HepG2 (cell line): ENCODE results near the gene ZFTA. TPM values are rescaled to one million over a fixed set of nuclear protein-coding genes. Genes with fewer than 3 reads are reported as not detected.

Experiments
- ATAC-seq: fragments of 200-7000 bp; cut with Tn5 transposase; 3 replicates; pipeline ENCODE4 v1.9.1; 2020; ENCODE audit warnings: mild to moderate bottlenecking, moderate library complexity
- BruUV-seq: library from RNA; stranded (reverse); fragments of 400-500 nt; replicated peaks from 2 replicates; lab custom pipeline; 2021; lab: Mats Ljungman, UMichigan
- CTCF ChIA-PET: fragments of 300-600 bp; formaldehyde crosslinking; extraction: SDS; loops from one replicate; lab custom pipeline; 2021; ENCODE audit warnings: low total read pairs, inconsistent platforms, low intra/inter-chr PET ratio; lab: Yijun Ruan, JAX
- POLR2A ChIA-PET: fragments of 350-600 bp; sonication (Branson Sonifier 250); formaldehyde crosslinking; loops from one replicate; lab custom pipeline; 2020; ENCODE audit warnings: antibody characterized with exemption, inconsistent platforms; lab: Yijun Ruan, JAX
- DNase-seq: peaks from one replicate; pipeline ENCODE4 v3.0.0-alpha.2; 2015; ENCODE audit warnings: low spot score
- FAIRE-seq: peaks from 3 replicates; lab custom pipeline; 2011; peaks lifted over from hg19 to GRCh38; lab: Jason Lieb, UNC
- H2AFZ ChIP-seq: one replicate; pipeline ENCODE4 v1.6.1; 2011; ENCODE audit warnings: low read length, inconsistent platforms
- H3K27ac ChIP-seq: fragments of 300-600 bp; 3 replicates; pipeline ENCODE4 v1.8.0; 2011; ENCODE audit warnings: mixed run types, mild to moderate bottlenecking, mixed read lengths, low read length, inconsistent platforms; ENCODE audit not compliant: insufficient read depth; ENCODE audit errors: extremely low read length
- H3K27me3 ChIP-seq, 2 experiments: fragments of 200-600 bp in 1 of 2; 2 replicates in 1 of 2; 3 replicates in 1 of 2; pipeline versions ENCODE4 v1.6.0 to v1.8.0; 2011; ENCODE audit warnings: low read length in 2 of 2, mild to moderate bottlenecking in 2 of 2, moderate library complexity in 2 of 2, inconsistent platforms in 1 of 2; ENCODE audit not compliant: insufficient read depth in 2 of 2, control insufficient read depth in 1 of 2
- H3K36me3 ChIP-seq, 2 experiments: fragments of 200-600 bp in 1 of 2; replicated peaks in 1 of 2; 2 replicates in 1 of 2; 3 replicates in 1 of 2; pipeline versions ENCODE4 v1.5.1 to v1.8.0; 2011; ENCODE audit warnings: low read length in 2 of 2, inconsistent platforms in 1 of 2; ENCODE audit not compliant: insufficient read depth in 2 of 2, control insufficient read depth in 1 of 2
- H3K4me1 ChIP-seq: 2 replicates; pipeline ENCODE4 v1.5.1; 2012; ENCODE audit warnings: low read length, inconsistent platforms; ENCODE audit not compliant: insufficient read depth
- H3K4me2 ChIP-seq: 2 replicates; pipeline ENCODE4 v1.6.0; 2011; ENCODE audit warnings: low read depth, low read length, inconsistent platforms
- H3K4me3 ChIP-seq, 3 experiments: fragments of 200-600 bp in 1 of 3; sonication (generic), shearing (Covaris generic) in 1 of 3; replicated peaks in 1 of 3; 2 replicates each; pipeline ENCODE4 v1.5.1; 2011 to 2016; ENCODE audit warnings: low read length in 3 of 3, inconsistent platforms in 2 of 3, low read depth in 2 of 3, mild to moderate bottlenecking in 2 of 3, control low read depth in 1 of 3, mixed read lengths in 1 of 3; ENCODE audit not compliant: insufficient read depth in 1 of 3
- H3K79me2 ChIP-seq: one replicate; pipeline ENCODE4 v1.6.1; 2011; ENCODE audit warnings: low read length, inconsistent platforms; ENCODE audit not compliant: insufficient read depth
- H3K9ac ChIP-seq: 2 replicates; pipeline ENCODE4 v1.6.0; 2011; ENCODE audit warnings: mild to moderate bottlenecking, low read depth, low read length, inconsistent platforms; ENCODE audit not compliant: insufficient read depth
- H3K9me3 ChIP-seq: 2 replicates; pipeline ENCODE4 v1.5.1; 2012; ENCODE audit warnings: mild to moderate bottlenecking, low read length
- H4K20me1 ChIP-seq: 2 replicates; pipeline ENCODE4 v1.6.0; 2011; ENCODE audit warnings: inconsistent platforms, mild to moderate bottlenecking, low read length, moderate library complexity; ENCODE audit not compliant: insufficient read depth
- EP300 ChIP-seq, 3 experiments: sonication (generic) in 1 of 3; formaldehyde crosslinking in 1 of 3; IDR thresholded peaks; 2 replicates each; pipeline versions ENCODE4 v1.5.1 to v1.6.1; 2011 to 2020; ENCODE audit warnings: low read depth in 2 of 3, low read length in 2 of 3, borderline replicate concordance in 1 of 3, improper control_type of control experiment in 1 of 3, mild to moderate bottlenecking in 1 of 3, missing genetic modification reagents in 1 of 3, moderate library complexity in 1 of 3
- HNF4A ChIP-seq: sonication (generic); formaldehyde crosslinking; IDR thresholded peaks from 2 replicates; pipeline ENCODE4 v1.4.0; 2020; ENCODE audit warnings: missing genetic modification reagents
- RBM22 ChIP-seq: fragments of 200-400 bp; formaldehyde crosslinking; optimal IDR thresholded peaks from 2 replicates; pipeline ENCODE3; 2017; ENCODE audit warnings: mild to moderate bottlenecking, low read length, moderate library complexity
- SALL1 ChIP-seq: sonication (generic); formaldehyde crosslinking; IDR thresholded peaks from 2 replicates; pipeline ENCODE4 v1.8.0; 2022; ENCODE audit warnings: mild to moderate bottlenecking, missing genetic modification reagents
- ZFX ChIP-seq: sonication (generic); formaldehyde crosslinking; IDR thresholded peaks from 2 replicates; pipeline ENCODE4 v1.4.0; 2020; ENCODE audit warnings: mild to moderate bottlenecking, low read depth, missing genetic modification reagents, moderate library complexity
- ZNF382 ChIP-seq: sonication (generic); formaldehyde crosslinking; IDR thresholded peaks from 2 replicates; pipeline ENCODE4 v1.5.0; 2020; ENCODE audit warnings: missing genetic modification reagents, mild to moderate bottlenecking, borderline replicate concordance
- ZNF383 ChIP-seq: sonication (generic); formaldehyde crosslinking; IDR thresholded peaks from 2 replicates; pipeline ENCODE4 v1.4.0; 2020; ENCODE audit warnings: missing genetic modification reagents, mild to moderate bottlenecking, borderline replicate concordance
- ZNF44 ChIP-seq: sonication (generic); formaldehyde crosslinking; IDR thresholded peaks from 2 replicates; pipeline ENCODE4 v1.5.1; 2020; ENCODE audit warnings: mild to moderate bottlenecking, missing genetic modification reagents
- ZNF766 ChIP-seq: sonication (generic); formaldehyde crosslinking; IDR thresholded peaks from 2 replicates; pipeline ENCODE4 v1.5.0; 2020; ENCODE audit warnings: missing genetic modification reagents, borderline replicate concordance
- ZNF777 ChIP-seq: sonication (generic); formaldehyde crosslinking; IDR thresholded peaks from 2 replicates; pipeline ENCODE4 v1.4.0; 2020; ENCODE audit warnings: missing genetic modification reagents
- WGBS: methylation state at CpG from one replicate; pipeline ENCODE4 v1.1.6; 2017; ENCODE audit warnings: low lambda C conversion rate; 5-methylcytosine and 5-hydroxymethylcytosine counted together
- in situ Hi-C: cut with HindIII; loops from 2 replicates; pipeline ENCODE4 v1.10.0; 2017; ENCODE audit warnings: low pct_unique_long_range_greater_than_20kb; ENCODE audit not compliant: extremely low pct_ligation_motif_present
- intact Hi-C: fragments of 100-400 bp; cut with micrococcal nuclease; formaldehyde crosslinking; loops from one replicate; pipeline ENCODE4 v1.10.0; 2022; ENCODE audit not compliant: unreplicated experiment
- polyA plus RNA-seq, 8 experiments: library from polyadenylated mRNA; depleted of rRNA in 3 of 8; stranded (reverse) in 7 of 8; unstranded in 1 of 8; fragments of >200 nt; fragmentation: Illumina TruSeq in 4 of 8; extraction: Trizol in 4 of 8; gene quantifications; 2 replicates each; pipeline versions ENCODE4 v1.2.1 to v1.2.3, GENCODE V29; 2011 to 2016; ENCODE audit warnings: low read depth in 4 of 8, missing spikeins in 1 of 8, mixed read lengths in 1 of 8; ENCODE audit not compliant: insufficient read depth in 1 of 8
- total RNA-seq, 5 experiments: library from RNA; depleted of rRNA; stranded (reverse); fragments of >200 nt; fragmentation: Illumina TruSeq; extraction: Trizol; gene quantifications; 2 replicates each; pipeline ENCODE4 v1.2.3, GENCODE V29; 2016; ENCODE audit warnings: low read depth in 1 of 5
- TF ChIP-seq, protein P1 (sequence below): sonication (generic); formaldehyde crosslinking; IDR thresholded peaks from 2 replicates; pipeline ENCODE4 v1.4.0; 2020; ENCODE audit warnings: missing genetic modification reagents, borderline replicate concordance
- TF ChIP-seq, protein P2 (sequence below): fragments of 450-650 bp; IDR thresholded peaks from 2 replicates; pipeline ENCODE4 v1.6.1; 2017
- TF ChIP-seq, protein P3 (sequence below): sonication (generic); formaldehyde crosslinking; IDR thresholded peaks from 2 replicates; pipeline ENCODE4 v1.4.0; 2020; ENCODE audit warnings: missing genetic modification reagents

ZFTA gene
- total and polyA plus RNA-seq, 2 of the 13 experiments (the other 11 are each of a cell fraction or from before 2014, with no cell fraction given), result 3.9 to 10.4 TPM

DNA sequence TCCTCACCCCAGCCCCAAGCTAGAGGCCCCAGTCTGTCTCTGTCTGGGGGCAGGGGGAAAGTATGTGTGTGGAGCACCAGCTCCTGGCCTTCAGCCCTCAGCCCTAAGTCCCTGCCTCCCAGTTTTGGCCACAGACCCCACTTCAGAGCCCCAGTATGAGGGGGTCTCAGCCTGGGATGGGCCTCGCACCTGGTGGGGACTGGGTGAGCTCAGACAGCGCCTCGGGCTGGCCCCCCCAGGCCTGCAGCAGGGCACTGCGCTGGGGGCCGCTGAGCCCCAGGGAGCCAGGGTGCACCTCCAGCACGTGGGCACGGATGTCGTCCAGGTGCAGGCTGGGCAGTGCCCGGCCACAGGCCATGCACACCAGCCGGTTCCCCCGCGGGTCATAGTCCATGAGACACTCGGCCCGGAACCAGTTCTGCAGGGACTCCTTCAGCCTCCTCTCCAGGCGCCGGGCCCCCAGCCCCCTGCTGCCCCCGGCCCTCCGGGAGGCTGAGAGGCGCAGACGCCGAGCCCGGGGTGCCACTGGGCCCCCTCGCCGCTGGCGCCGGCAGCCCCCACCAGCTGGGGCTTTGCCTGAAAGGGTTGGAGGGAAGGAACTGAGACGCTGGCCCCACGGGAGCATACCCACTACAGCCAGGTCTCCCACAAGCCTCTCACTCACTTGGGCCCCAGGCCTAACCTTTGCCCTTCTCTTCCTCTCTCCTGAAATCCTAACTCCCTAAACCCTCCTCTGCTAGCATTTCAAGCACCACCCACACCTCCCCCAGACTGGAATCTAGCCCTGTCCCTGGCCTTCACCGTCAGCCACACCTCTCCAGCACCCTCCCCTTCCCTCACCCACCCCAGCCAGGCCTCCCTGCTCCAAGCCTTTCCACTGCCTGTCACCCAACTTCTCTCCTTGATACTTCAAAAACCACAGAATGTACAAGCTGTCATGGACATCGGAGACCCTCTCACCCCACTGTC, 3.6 kb downstream of the ZFTA start:
- BruUV-seq, result no TSS peak
- Histone ChIP-seq H2AFZ (no peak overlapping the region), H3K4me1 (peaks cover 34% of the 10 kb centered on the region), H3K27me3 (peaks cover 0 to 1% of the 10 kb centered on the region in 2 experiments; a peak in 2 of 5 replicates), H4K20me1 (no peaks in the 10 kb centered on the region; the same call in 1 of the 2 replicates), H3K27ac (peak overlapping the region; percentile 63), H3K4me3 (peak overlapping the region; percentile 10 to 85 (median 29); a peak in 4 of 6 replicates), H3K9ac (peak overlapping the region; percentile 25; the same call in 1 of the 2 replicates), H3K4me2 (peak overlapping the region; percentile 76), H3K9me3 (no peaks in the 10 kb centered on the region), H3K36me3 (peaks cover 1 to 2% of the 10 kb centered on the region in 2 experiments; a peak in 2 of 5 replicates), H3K79me2 (peaks cover 7% of the 10 kb centered on the region)
- POLR2A ChIA-PET, result interaction anchor here (0.6 to 4.3 kb wide), 6 partner anchors 8 to 74 kb away, joined by 3 to 22 read pairs (median 8); partner anchors contain the start of gene MARK2
- DNase-seq (peak; percentile 75), ATAC-seq (peak; percentile 66), FAIRE-seq (peak; percentile 97)
- intact Hi-C loops (loop anchor here (5.0 to 10.0 kb wide), 2 partner anchors 140 to 182 kb away; no protein-coding TSS in a partner anchor), in situ Hi-C loops (loop anchor here (10.0 kb wide), 1 partner anchor 150 kb away; the partner anchor contains the start of gene RCOR2)
- 8% methylated on average over 4 of the region's 30 CpGs for WGBS
- CTCF ChIA-PET, result no interaction called here
- TF ChIP-seq ZNF382 (CRISPR knock-in tag) (no peak), ZFX (CRISPR knock-in tag) (peak; percentile 34; the same call in 1 of the 2 replicates), EP300 (IDR thresholded peaks at IDR 0.05; ENCODE audit: low read depth in 2 of 2, low read length in 2 of 2) (no peak), EP300 (CRISPR knock-in tag; IDR thresholded peaks at IDR 0.05; ENCODE audit: borderline replicate concordance) (no peak), ZNF44 (CRISPR knock-in tag) (no peak), ZNF766 (no peak), ZNF777 (CRISPR knock-in tag) (no peak), ZNF383 (no peak), HNF4A (CRISPR knock-in tag) (peak; percentile 41; the same call in 1 of the 2 replicates), RBM22 (peak; percentile 43), SALL1 (CRISPR knock-in tag) (no peak)
- TF ChIP-seq, protein P1, sequence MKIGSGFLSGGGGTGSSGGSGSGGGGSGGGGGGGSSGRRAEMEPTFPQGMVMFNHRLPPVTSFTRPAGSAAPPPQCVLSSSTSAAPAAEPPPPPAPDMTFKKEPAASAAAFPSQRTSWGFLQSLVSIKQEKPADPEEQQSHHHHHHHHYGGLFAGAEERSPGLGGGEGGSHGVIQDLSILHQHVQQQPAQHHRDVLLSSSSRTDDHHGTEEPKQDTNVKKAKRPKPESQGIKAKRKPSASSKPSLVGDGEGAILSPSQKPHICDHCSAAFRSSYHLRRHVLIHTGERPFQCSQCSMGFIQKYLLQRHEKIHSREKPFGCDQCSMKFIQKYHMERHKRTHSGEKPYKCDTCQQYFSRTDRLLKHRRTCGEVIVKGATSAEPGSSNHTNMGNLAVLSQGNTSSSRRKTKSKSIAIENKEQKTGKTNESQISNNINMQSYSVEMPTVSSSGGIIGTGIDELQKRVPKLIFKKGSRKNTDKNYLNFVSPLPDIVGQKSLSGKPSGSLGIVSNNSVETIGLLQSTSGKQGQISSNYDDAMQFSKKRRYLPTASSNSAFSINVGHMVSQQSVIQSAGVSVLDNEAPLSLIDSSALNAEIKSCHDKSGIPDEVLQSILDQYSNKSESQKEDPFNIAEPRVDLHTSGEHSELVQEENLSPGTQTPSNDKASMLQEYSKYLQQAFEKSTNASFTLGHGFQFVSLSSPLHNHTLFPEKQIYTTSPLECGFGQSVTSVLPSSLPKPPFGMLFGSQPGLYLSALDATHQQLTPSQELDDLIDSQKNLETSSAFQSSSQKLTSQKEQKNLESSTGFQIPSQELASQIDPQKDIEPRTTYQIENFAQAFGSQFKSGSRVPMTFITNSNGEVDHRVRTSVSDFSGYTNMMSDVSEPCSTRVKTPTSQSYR (CRISPR knock-in tag), result peak; percentile 36; the same call in 1 of the 2 replicates
- TF ChIP-seq, protein P2, sequence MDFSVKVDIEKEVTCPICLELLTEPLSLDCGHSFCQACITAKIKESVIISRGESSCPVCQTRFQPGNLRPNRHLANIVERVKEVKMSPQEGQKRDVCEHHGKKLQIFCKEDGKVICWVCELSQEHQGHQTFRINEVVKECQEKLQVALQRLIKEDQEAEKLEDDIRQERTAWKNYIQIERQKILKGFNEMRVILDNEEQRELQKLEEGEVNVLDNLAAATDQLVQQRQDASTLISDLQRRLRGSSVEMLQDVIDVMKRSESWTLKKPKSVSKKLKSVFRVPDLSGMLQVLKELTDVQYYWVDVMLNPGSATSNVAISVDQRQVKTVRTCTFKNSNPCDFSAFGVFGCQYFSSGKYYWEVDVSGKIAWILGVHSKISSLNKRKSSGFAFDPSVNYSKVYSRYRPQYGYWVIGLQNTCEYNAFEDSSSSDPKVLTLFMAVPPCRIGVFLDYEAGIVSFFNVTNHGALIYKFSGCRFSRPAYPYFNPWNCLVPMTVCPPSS, result no peak
- TF ChIP-seq, protein P3, sequence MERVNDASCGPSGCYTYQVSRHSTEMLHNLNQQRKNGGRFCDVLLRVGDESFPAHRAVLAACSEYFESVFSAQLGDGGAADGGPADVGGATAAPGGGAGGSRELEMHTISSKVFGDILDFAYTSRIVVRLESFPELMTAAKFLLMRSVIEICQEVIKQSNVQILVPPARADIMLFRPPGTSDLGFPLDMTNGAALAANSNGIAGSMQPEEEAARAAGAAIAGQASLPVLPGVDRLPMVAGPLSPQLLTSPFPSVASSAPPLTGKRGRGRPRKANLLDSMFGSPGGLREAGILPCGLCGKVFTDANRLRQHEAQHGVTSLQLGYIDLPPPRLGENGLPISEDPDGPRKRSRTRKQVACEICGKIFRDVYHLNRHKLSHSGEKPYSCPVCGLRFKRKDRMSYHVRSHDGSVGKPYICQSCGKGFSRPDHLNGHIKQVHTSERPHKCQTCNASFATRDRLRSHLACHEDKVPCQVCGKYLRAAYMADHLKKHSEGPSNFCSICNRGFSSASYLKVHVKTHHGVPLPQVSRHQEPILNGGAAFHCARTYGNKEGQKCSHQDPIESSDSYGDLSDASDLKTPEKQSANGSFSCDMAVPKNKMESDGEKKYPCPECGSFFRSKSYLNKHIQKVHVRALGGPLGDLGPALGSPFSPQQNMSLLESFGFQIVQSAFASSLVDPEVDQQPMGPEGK (CRISPR knock-in tag), result peak; percentile 66
